Upper lobe of left lung (tissue), 6 donors: Measurements from ENCODE around the gene NOTCH3. TPM values are rescaled to one million over a fixed set of nuclear protein-coding genes. Genes with fewer than 3 reads are reported as not detected.
A peak's percentile ranks its signal among the peaks of the same experiment; 100 is the strongest.

Source experiments
- ATAC-seq, 2 donors: fragments of 200-7000 bp; cut with Tn5 transposase; one replicate each; pipeline ENCODE4 v1.9.1; 2022; ENCODE audit warnings: mild to moderate bottlenecking in 2 of 2, moderate library complexity in 2 of 2; ENCODE audit not compliant: low FRiP score in 2 of 2
- DNase-seq, 2 donors: peaks; one replicate each; pipeline ENCODE4 v3.0.0-alpha.2; 2019 to 2020
- H3K27ac ChIP-seq, 4 donors: fragments of 200-600 bp; sonication (generic); one replicate each; pipeline ENCODE4 v1.5.1; 2016 to 2019
- H3K27me3 ChIP-seq, 4 donors: fragments of 200-600 bp; sonication (generic); one replicate each; pipeline ENCODE4 v1.5.1; 2017 to 2019
- H3K36me3 ChIP-seq, 4 donors: fragments of 200-600 bp; sonication (generic); one replicate each; pipeline ENCODE4 v1.5.1; 2016 to 2019
- H3K4me1 ChIP-seq, 4 donors: fragments of 200-600 bp; sonication (generic); one replicate each; pipeline ENCODE4 v1.5.1; 2018 to 2019
- H3K4me3 ChIP-seq, 4 donors: fragments of 200-600 bp; sonication (generic); one replicate each; pipeline ENCODE4 v1.5.1; 2017 to 2019; ENCODE audit warnings: mild to moderate bottlenecking in 2 of 4, moderate library complexity in 1 of 4
- H3K9me3 ChIP-seq, 4 donors: fragments of 200-600 bp; sonication (generic); one replicate each; pipeline ENCODE4 v1.5.1; 2018 to 2019
- CTCF ChIP-seq, 6 experiments: fragments of 450-650 bp in 4 of 6; fragments of 200-600 bp in 2 of 6; sonication (generic) in 2 of 6; IDR thresholded peaks; one replicate each; pipeline ENCODE4 v1.5.1; 2016 to 2019; ENCODE audit warnings: antibody characterized with exemption in 6 of 6
- EP300 ChIP-seq, 4 donors: sonication (generic); formaldehyde crosslinking; IDR thresholded peaks; one replicate each; pipeline ENCODE4 v1.5.1; 2017; ENCODE audit warnings: antibody characterized with exemption in 4 of 4, control low read depth in 2 of 4
- POLR2A ChIP-seq, 4 donors: fragments of 450-650 bp; IDR thresholded peaks; one replicate each; pipeline ENCODE4 v1.5.1; 2016 to 2017; ENCODE audit warnings: antibody characterized with exemption in 4 of 4, mild to moderate bottlenecking in 2 of 4
- POLR2AphosphoS5 ChIP-seq, 2 donors: sonication (generic); formaldehyde crosslinking; IDR thresholded peaks; one replicate each; pipeline ENCODE4 v1.5.1; 2017; ENCODE audit warnings: antibody characterized with exemption in 2 of 2
- WGBS, 2 donors: methylation state at CpG; one replicate each; pipeline ENCODE4 v1.1.5; 2017 to 2018; 5-methylcytosine and 5-hydroxymethylcytosine counted together
- total RNA-seq, 6 donors: library from RNA; depleted of rRNA in 4 of 6; stranded (reverse); fragments of >200 nt in 4 of 6; gene quantifications; one replicate each; pipeline versions ENCODE4 v1.1.0 to v1.2.1, GENCODE V29; 2016 to 2021
- donor health status: DM: no; HTN: no; CAD: no; lungs with moderate emphysema.
- donor health status: DM: no; HTN: yes; CAD: no; lungs with severe emphysema.

Gene NOTCH3
- total RNA-seq, 6 donors from 2014 or later: 23.9 to 56.6 (median 43.1) TPM

- no peak overlapping the region for H3K4me3 ChIP-seq
- DNase-seq: peak in 1 of 2 donors; percentile 72
- no peak for ATAC-seq
- H3K9me3 ChIP-seq: no peaks in the 10 kb centered on the region
- no peak overlapping the region for H3K27ac ChIP-seq
- TF ChIP-seq CTCF (IDR thresholded peaks at IDR 0.05) (no peak), POLR2AphosphoS5 (IDR thresholded peaks at IDR 0.05) (no peak), EP300 (IDR thresholded peaks at IDR 0.05) (no peak), POLR2A (IDR thresholded peaks at IDR 0.05) (no peak)
- H3K4me1 ChIP-seq: no peaks in the 10 kb centered on the region
- peaks cover 0 to 8% (median 0%) of the 10 kb centered on the region in 4 donors for H3K36me3 ChIP-seq
- WGBS, 2 donors: 94 to 95% methylated on average over 8 to 36 of the region's 38 CpGs
- H3K27me3 ChIP-seq: no peaks in the 10 kb centered on the region
These were observed 13.5 kb downstream of the NOTCH3 start for GRCh38 chr19:15187026-15188007.

- WGBS, 2 donors: 92% methylated on average over 11 to 12 of the region's 12 CpGs
- peaks cover 0 to 5% (median 0%) of the 10 kb centered on the region in 4 donors for H3K36me3 ChIP-seq
- no peaks in the 10 kb centered on the region for H3K9me3 ChIP-seq
These were observed 15.6 kb downstream of the NOTCH3 start for GRCh38 chr19:15185188-15185587.

GRCh38 chr19:15184776-15185175 is 16.0 kb downstream of the NOTCH3 start:
- peak in 1 of 2 donors; percentile 23 for ATAC-seq
- no peak overlapping the region for H3K4me3 ChIP-seq
- H3K27ac ChIP-seq: no peak overlapping the region
- DNase-seq: no peak
- peaks cover 0 to 5% (median 0%) of the 10 kb centered on the region in 4 donors for H3K36me3 ChIP-seq
- TF ChIP-seq EP300 (IDR thresholded peaks at IDR 0.05) (no peak), POLR2A (IDR thresholded peaks at IDR 0.05) (no peak), POLR2AphosphoS5 (IDR thresholded peaks at IDR 0.05) (no peak), CTCF (IDR thresholded peaks at IDR 0.05) (no peak)
- H3K9me3 ChIP-seq: no peaks in the 10 kb centered on the region
- WGBS, 2 donors: 86% methylated on average over 4 of the region's 4 CpGs
- H3K27me3 ChIP-seq: no peaks in the 10 kb centered on the region
- peaks cover 0 to 8% (median 0%) of the 10 kb centered on the region in 4 donors for H3K4me1 ChIP-seq

More at GRCh38 chr19:15185188-15185587, 15.6 kb downstream of the NOTCH3 start:
- Histone ChIP-seq H3K27me3 (no peaks in the 10 kb centered on the region), H3K4me1 (peaks cover 0 to 7% (median 0%) of the 10 kb centered on the region in 4 donors), H3K27ac (no peak overlapping the region), H3K4me3 (no peak overlapping the region)
- DNase-seq: peak in 1 of 2 donors; percentile 70
- no peak for TF ChIP-seq EP300 (IDR thresholded peaks at IDR 0.05)
- no peak for TF ChIP-seq CTCF (IDR thresholded peaks at IDR 0.05)
- no peak for TF ChIP-seq POLR2AphosphoS5 (IDR thresholded peaks at IDR 0.05)
- no peak for TF ChIP-seq POLR2A (IDR thresholded peaks at IDR 0.05)
- ATAC-seq: no peak

GRCh38 chr19:15181394-15181793 is 19.4 kb downstream of the NOTCH3 start:
- TF ChIP-seq EP300 (IDR thresholded peaks at IDR 0.05) (no peak), CTCF (IDR thresholded peaks at IDR 0.05) (no peak), POLR2A (IDR thresholded peaks at IDR 0.05) (no peak), POLR2AphosphoS5 (IDR thresholded peaks at IDR 0.05) (no peak)
- no peaks in the 10 kb centered on the region for H3K36me3 ChIP-seq
- 80 to 85% methylated on average over 21 to 23 of the region's 23 CpGs for WGBS, 2 donors
- H3K4me1 ChIP-seq: peaks cover 3 to 18% (median 10%) of the 10 kb centered on the region in 4 donors
- H3K27me3 ChIP-seq: no peaks in the 10 kb centered on the region
- peak in 1 of 2 donors; percentile 4 for ATAC-seq
- peak overlapping the region in 3 of 4 donors; percentile 39 to 47 (median 42) for H3K4me3 ChIP-seq
- no peaks in the 10 kb centered on the region for H3K9me3 ChIP-seq
- no peak overlapping the region for H3K27ac ChIP-seq
- peak in 1 of 2 donors; percentile 81 for DNase-seq
